ENCODE measurements around the gene GADD45G.

Gene GADD45G

DNA sequence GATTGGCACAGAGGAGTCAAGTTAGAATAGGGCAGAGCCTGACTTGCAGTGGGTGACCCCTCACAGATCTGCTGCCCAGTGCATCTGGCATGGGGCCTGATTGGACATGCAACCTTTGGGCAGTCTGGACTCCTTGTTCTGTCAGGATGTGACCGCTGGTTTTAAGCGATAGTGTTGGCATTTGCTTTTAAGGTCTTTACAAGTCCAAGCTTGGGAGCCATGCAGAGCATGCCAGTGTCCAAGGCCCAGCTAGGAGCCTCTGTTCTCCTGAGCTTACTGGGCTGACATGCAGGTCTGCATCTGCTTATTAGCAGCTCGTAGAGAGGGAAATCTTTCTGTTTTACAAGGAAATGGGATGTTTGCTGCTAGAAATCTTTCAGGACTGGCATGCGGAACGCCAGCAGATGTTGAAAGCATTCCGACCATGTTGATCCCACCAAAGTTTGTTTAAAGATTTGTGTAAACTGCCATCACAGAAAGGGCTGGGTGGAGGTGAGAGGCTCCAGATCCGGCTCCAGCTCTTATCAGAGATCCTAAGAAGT is 27.5 kb downstream of the GADD45G start:
- no peak for DNase-seq

- DNase-seq: no peak
Observed at GRCh38 chr9:89632736-89633135, 27.9 kb downstream of the GADD45G start.

- no peak for DNase-seq
Observed at GRCh38 chr9:89633404-89633803, 28.6 kb downstream of the GADD45G start.

DNA sequence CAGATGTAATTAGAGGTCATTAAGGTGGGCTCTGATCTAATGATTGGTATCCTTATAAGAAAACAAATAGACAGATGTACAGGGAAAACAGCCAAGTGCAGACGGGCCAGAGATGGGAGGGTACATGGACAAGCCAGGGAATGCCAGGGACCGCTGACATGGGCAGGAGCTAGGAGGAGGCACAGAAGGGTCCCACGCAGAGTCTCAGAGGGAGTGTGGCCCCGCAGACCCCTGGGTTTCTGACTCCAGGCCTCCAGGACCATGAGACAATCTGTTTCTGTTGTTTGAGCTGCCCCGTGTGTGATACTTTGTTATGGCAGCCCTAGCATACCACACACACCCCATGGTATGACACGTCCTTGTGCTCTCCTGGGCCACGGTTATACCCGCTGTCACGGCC is 29.1 kb downstream of the GADD45G start:
- DNase-seq: no peak

DNA sequence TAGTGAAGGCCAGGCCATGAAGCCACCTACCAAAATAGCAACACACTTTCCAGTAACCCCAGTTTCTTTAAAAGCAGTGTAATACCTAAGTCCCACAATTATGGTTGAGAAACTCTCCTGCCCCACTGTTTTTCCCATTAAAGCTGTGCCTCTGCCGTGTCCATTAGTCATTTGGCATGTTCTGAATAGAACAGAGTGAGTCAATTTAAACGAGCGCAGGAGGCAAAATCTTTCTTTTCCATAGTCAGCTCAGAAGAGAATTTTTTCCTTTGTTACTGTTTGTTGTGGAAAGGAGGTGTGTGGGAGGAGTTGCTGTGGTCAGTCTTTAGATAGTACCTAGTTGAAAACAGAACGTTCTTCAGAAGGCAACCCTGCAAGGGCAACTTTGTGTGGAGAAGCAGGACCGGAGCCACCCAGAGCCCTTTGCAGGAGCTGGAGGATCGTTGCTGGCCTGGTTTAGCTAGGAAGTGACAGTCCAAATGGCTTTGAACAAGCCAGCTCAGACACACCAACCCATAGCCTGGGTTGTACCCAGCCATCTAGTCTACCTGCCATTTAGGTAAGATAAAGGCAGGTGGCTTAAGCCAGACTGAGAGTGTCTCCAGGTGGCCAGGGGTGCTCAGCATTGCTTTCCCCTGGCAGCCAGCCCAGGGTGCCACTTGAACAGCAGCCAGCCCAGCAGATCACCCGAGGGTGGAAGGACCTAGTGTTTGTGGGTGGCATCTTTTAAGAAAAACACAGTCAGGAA is 30.4 kb downstream of the GADD45G start:
- no peak for DNase-seq

DNA sequence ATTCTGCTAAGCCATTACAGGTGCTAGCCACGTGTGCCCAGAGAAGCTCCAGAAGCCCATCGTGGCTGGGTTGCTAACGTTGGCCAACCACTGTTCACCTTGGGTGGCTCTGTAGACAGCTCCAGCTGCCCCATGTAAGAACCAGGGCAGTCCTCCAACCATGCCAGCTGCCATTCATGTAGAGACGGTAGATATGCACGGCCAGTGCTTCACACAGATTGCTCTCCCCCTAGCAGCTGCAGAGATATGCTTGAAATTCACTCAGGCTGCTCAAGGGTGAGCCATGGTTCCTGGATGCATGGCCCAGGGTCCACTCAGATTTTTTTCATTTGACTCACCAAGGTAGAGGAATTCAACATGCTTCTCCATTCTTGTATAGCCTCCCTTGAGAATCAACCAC is 31.0 kb downstream of the GADD45G start:
- no peak for DNase-seq

DNA sequence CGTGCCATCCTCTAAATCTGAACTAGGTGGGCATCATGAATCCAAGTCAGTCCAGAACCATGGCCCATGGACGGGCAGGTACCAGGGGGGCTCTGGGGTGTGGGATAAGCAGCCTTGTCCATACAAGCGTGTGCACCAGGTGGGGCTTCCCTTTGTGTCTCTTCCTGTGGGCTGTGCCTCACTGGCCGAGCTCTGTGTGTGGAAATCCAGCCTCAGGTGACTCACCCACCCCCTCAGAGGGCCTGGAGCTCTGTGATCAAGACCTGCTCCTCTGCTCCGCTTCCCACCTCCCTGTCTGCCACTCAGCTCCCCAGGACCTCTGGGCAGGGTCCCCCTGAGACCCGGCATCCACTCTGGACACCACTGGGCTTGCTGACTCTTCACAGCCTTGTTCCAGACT is 33.0 kb downstream of the GADD45G start:
- no peak for DNase-seq

DNA sequence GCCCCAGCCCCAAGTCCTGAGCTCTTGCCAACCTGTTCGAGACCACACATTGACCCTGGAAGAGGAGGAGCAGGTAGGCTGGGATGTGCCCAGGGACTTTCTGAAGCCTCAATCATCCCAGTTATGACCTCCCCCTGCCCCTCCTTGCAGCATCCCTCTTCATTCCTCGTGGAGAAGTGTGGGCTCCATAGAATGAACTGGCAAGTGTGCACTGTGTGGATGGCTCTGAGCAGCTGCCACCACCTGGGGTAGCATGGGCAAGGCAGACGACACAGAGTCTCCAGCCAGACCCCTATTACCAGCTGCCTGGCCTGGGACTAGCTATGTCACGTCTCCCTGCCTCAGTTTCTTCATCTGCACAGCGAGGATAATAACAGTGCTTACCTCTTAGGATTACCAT is 33.5 kb downstream of the GADD45G start:
- DNase-seq: no peak

DNA sequence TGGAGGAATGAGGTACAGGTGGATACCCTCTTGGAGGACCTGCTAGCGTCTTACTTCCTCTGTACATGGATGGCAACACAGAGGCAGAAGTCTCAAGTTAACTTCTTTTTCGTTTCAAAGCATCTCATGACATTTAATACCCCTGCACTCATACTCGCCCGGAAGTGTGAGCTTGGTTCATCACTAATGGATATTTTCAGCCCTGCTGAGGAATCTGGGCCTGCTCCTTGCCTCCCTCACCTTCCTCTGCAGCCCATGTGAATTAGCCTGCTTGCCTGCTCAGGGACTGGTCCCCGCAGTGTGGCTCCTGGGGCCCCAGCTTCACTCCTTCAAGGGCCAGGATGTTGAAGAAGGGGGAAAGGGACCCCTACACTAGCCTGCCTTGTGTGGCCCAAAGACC is 34.1 kb downstream of the GADD45G start:
- DNase-seq: no peak

DNA sequence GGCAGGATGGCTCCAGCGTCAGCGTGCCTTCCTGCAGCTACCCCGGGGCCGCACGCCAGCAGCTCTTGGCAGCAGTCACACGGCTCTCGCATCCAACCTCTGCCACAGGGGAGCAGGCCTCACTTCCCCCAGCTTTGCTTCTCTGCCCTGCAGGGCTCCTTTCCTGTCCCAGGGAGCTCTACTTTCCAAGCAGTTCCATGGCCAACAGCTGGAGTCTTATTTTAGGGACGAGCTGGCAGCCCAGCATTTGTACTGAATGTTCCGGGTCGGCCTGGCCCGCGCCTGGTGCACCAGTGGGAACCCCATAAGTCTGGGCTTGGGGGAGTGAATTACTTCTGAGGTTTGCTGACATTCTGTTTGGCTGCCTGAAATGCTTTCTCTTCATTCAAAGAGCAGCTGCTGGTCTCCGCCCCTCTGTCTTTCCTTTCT is 34.6 kb downstream of the GADD45G start:
- DNase-seq: no peak

DNA sequence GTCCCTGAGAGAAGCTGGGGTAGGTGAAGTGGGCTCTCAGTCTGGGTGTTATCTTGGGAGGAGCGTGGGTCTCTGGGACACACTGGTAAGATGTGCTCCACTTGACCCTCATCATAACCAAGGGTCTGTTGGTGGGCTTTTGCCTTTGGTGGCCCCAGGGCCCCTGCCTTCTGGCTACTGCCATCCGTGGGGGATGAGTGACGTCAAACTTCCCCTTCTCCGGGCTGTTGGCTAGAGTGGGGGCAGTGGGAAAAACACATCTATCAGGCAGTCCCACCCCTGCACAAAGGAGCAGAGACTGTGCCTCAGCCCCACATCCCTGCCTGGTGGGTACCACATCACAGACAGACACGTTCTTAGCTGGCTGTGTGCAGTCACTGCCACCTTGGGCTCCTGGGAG is 35.1 kb downstream of the GADD45G start:
- no peak for DNase-seq

GRCh38 chr9:89640361-89640760 is 35.5 kb downstream of the GADD45G start:
- no peak for DNase-seq

DNA sequence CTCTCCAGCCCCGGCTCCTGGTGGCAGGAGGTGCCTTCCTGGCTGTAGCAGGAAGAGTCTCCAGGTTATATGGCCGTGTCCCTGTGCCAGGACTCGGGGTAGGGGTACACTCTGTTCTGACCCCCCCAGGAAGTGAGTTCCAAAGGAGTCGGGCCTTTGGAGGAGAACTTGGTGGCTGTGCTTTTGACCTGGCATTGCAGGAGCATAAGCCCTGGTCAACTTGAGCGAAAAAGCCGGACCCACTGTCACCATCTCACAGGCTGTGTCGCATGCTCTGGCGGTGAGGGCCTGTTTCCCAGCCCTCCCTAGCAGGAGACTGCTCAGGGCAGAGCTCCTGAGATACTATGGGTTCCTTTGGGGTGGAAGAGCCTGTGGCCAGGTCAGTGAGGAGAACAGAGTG is 36.0 kb downstream of the GADD45G start:
- DNase-seq: no peak

GRCh38 chr9:89641980-89642379 is 37.2 kb downstream of the GADD45G start:
- no peak for DNase-seq

- DNase-seq: no peak
Observed at GRCh38 chr9:89642789-89643188, 38.0 kb downstream of the GADD45G start.

DNA sequence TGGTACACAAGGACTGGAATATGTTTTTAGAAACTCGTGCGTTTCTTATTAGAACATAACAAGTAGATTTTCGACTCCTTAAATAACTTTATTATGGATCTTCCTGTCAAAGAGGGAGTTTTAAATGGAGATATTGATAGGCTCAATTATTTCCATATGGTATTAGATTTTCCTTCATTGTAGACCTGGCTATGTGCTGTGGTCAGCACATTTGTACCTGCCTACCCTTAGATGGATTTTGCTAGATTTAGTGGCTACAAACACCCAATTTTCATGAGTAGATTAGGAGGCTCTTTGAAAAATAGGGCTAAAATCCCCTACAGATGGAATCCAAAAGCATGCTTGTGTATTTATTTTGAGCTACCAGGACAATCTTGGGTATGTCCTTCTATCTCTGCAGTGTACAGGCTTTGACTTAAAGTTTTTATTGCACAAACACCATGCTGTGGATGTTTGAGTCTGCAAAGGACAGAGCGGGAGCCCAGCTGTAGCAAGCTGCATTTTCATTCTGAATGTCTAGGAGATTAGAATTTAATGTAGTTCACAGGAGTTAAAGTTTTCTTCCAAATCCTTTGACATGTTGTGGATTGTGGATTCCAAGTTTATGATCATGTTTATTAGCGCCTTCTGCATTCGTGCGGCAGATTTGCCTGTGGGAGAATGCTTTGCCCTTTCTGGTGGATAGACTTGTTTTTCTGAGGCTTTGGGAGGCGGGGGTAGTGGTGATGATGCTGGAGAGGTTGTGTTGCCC is 41.6 kb downstream of the GADD45G start:
- no peak for DNase-seq

DNA sequence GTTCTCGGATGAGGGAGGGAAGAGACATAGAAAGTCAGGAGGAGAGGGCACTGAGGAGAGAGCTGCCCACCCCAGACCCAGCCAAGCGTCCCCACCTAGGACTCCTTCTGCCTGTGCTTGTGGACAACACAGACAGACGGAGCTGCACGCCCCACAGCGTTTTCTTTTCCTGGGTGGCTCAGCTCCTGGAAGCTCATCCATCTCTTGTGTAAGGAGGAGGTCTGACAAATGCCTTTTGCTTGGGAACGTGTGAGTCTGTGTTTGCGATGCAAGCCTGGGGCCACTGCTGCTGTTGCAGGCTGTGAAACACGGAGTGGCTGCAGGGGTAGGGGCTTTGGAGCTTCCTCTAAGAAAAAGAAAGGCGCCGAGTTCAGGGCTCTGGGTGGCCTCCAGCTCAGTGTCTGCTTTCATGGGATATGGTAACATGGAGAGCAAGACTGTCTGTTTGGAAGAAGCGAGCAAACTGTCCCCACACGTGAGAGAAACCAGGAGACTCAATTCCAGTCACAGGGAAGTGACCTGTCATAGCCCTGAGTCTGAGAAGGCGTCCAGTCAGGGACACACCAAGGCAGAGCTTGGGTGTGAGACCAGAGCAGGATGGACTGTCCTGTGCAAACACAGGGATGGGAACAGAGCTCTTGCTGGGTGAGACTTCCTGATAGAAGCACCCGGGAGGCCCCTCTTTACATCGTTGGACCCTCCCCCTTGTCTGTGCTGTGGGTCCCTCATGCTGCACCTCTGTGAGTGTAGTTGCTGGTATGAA is 42.7 kb downstream of the GADD45G start:
- DNase-seq: no peak

- no peak for DNase-seq
Observed at GRCh38 chr9:89648247-89649000, 43.6 kb downstream of the GADD45G start.

DNA sequence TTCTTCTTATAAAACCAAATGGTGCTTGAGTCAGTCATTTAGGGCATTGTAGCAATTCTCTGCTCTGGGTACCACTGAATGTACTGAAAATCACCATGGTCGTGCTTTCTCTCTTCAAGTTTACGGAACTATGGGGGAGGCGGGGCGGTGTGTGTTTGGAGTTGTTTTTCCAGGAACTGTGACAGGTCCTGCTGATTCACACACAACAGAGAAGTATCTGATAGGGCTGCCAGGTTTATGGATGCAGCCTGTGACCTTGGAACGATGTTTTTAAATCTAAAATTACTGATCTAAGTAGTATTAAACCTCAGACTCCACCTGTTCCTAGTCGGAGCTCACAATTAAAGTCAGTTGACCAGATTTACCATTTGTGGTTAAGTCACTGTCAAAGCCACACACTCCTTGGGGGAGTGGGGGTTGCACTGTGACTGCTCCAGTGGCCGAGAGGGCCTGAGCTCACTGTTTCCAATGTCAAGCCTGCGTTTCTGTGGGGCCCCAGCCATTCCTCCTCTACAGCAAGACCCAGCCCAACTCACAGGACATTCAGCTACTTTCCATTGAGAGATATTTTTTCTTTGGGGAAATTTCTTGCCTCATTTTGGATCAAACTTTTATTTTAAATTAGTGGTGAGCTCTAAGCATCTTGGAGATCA is 44.4 kb downstream of the GADD45G start:
- no peak for DNase-seq

GRCh38 chr9:89654025-89654662 is 49.3 kb downstream of the GADD45G start:
- no peak for DNase-seq
